Measurements from ENCODE around the gene LATS1.

GRCh38 chr6:149628875-149629510 is 88.9 kb downstream of the LATS1 start:
- TF ChIP-seq POLR2A (IDR thresholded peaks at IDR 0.05; ENCODE audit: low read length) (no peak), GATA1 (IDR thresholded peaks at IDR 0.05; ENCODE audit: low read depth, low read length) (no peak)
